Upper lobe of left lung (tissue), 4 donors: ENCODE results near the gene NFE2L1.
"Not testable (repeated sequence)": the region's sequence is repeated elsewhere in the genome, so short reads cannot be mapped to it uniquely, and the experiment has no call there.

ENCODE experiments used
- CTCF ChIP-seq, 6 experiments: fragments of 450-650 bp in 4 of 6; fragments of 200-600 bp in 2 of 6; sonication (generic) in 2 of 6; IDR thresholded peaks; one replicate each; pipeline ENCODE4 v1.5.1; 2016 to 2019; ENCODE audit warnings: antibody characterized with exemption in 6 of 6
- EP300 ChIP-seq, 4 donors: sonication (generic); formaldehyde crosslinking; IDR thresholded peaks; one replicate each; pipeline ENCODE4 v1.5.1; 2017; ENCODE audit warnings: antibody characterized with exemption in 4 of 4, control low read depth in 2 of 4
- POLR2A ChIP-seq, 4 donors: fragments of 450-650 bp; IDR thresholded peaks; one replicate each; pipeline ENCODE4 v1.5.1; 2016 to 2017; ENCODE audit warnings: antibody characterized with exemption in 4 of 4, mild to moderate bottlenecking in 2 of 4
- POLR2AphosphoS5 ChIP-seq, 2 donors: sonication (generic); formaldehyde crosslinking; IDR thresholded peaks; one replicate each; pipeline ENCODE4 v1.5.1; 2017; ENCODE audit warnings: antibody characterized with exemption in 2 of 2

- TF ChIP-seq CTCF, POLR2A, POLR2AphosphoS5, EP300 (IDR thresholded peaks at IDR 0.05): not testable (repeated sequence)
Measured at GRCh38 chr17:48067808-48068207, 19.6 kb downstream of the NFE2L1 start.
